ENCODE results near the gene CACNA1E.

DNA sequence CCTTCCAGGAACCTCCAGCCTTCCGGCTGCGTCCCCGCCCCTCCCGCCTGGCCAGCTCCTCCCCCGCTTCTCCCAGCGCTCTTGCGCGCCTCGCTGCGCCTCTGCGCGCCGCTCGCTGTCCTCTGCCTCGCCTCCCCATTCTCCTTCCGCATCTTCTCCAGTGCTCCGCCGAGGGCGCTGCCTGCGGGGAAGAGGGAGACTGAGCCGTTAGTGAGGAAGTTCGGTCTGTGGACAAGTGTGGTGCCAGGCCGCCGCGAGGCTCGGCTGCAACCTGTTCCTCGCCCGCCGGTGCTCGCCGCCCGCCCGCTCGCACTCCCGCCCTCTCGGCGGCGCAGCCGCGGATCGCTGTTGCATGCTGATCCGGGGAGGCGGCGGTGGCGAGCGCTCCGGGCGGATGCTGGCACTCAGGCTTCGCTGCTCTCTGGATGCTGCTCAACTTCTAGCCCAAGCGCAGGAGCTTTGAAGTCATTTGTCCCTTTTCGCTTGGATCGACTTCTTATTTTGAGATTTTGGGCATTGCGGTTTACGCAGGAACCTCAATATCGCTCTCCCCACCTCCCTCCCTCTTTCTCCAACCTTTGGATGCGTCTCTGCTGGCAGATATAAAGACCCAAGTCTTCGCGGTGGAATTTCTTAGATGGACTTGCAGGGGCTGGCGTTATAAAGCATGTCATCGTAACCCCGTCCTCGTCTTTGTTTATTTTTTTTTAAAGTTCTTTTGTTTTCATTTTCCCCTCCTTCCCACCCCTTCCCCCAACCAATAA is 614 bp upstream of the CACNA1E start:
- no peak for TF ChIP-seq POLR2A (IDR thresholded peaks at IDR 0.05; ENCODE audit: extremely low read depth, insufficient read length)
- TF ChIP-seq, protein P1, sequence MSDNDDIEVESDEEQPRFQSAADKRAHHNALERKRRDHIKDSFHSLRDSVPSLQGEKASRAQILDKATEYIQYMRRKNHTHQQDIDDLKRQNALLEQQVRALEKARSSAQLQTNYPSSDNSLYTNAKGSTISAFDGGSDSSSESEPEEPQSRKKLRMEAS (IDR thresholded peaks at IDR 0.05; ENCODE audit: low read depth, low read length), result no peak
- TF ChIP-seq, protein P2, sequence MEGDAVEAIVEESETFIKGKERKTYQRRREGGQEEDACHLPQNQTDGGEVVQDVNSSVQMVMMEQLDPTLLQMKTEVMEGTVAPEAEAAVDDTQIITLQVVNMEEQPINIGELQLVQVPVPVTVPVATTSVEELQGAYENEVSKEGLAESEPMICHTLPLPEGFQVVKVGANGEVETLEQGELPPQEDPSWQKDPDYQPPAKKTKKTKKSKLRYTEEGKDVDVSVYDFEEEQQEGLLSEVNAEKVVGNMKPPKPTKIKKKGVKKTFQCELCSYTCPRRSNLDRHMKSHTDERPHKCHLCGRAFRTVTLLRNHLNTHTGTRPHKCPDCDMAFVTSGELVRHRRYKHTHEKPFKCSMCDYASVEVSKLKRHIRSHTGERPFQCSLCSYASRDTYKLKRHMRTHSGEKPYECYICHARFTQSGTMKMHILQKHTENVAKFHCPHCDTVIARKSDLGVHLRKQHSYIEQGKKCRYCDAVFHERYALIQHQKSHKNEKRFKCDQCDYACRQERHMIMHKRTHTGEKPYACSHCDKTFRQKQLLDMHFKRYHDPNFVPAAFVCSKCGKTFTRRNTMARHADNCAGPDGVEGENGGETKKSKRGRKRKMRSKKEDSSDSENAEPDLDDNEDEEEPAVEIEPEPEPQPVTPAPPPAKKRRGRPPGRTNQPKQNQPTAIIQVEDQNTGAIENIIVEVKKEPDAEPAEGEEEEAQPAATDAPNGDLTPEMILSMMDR (IDR thresholded peaks at IDR 0.05; ENCODE audit: low read depth, low read length), result no peak
- no peak for TF ChIP-seq MYC (IDR thresholded peaks at IDR 0.05; ENCODE audit: low read depth, low read length)
